K562 (cell line): Measurements from ENCODE around the gene CSNK1G1. TPM values are rescaled to one million over a fixed set of nuclear protein-coding genes. Genes with fewer than 3 reads are reported as not detected.

ENCODE experiments used
- CAMTA2 ChIP-seq: fragments of 250-450 bp; sonication (Bioruptor Pico); conservative IDR thresholded peaks from 2 replicates; pipeline ENCODE4 v1.5.1; 2022
- DACH1 ChIP-seq: fragments of 450-650 bp; IDR thresholded peaks from 2 replicates; pipeline ENCODE4 v1.6.1; 2018; ENCODE audit not compliant: partially characterized antibody
- ELF4 ChIP-seq: fragments of 450-650 bp; formaldehyde crosslinking; IDR thresholded peaks from 2 replicates; pipeline ENCODE4 v1.4.0; 2022; ENCODE audit warnings: missing genetic modification characterization
- ETV6 ChIP-seq, 3 experiments: fragments of 150-350 bp in 1 of 3; sonication (generic) in 1 of 3; formaldehyde crosslinking in 1 of 3; IDR thresholded peaks; 2 replicates each; pipeline versions ENCODE4 v1.6.1 to v1.8.0; 2014 to 2022; ENCODE audit warnings: borderline replicate concordance in 2 of 3, low read depth in 2 of 3, antibody characterized with exemption in 1 of 3, low read length in 1 of 3, mild to moderate bottlenecking in 1 of 3, missing genetic modification reagents in 1 of 3
- MITF ChIP-seq: IDR thresholded peaks from 2 replicates; pipeline ENCODE4 v1.6.1; 2014; ENCODE audit warnings: antibody characterized with exemption
- ZNF134 ChIP-seq: fragments of 250-450 bp; sonication (Bioruptor Pico); conservative IDR thresholded peaks from 2 replicates; pipeline ENCODE4 v1.4.0; 2020
- ZNF253 ChIP-seq: fragments of 250-450 bp; sonication (Bioruptor Pico); conservative IDR thresholded peaks from 2 replicates; pipeline ENCODE4 v1.6.1; 2021; ENCODE audit warnings: mild to moderate bottlenecking
- polyA plus RNA-seq, 8 experiments: library from polyadenylated mRNA; depleted of rRNA in 4 of 8; stranded (reverse) in 5 of 8; unstranded in 3 of 8; fragments of >200 nt; fragmentation: Nextera tagmentation in 2 of 8; fragmentation: Illumina TruSeq in 1 of 8; extraction: Ambion mirVana in 2 of 8; extraction: Trizol in 1 of 8; gene quantifications; 2 replicates each; pipeline versions ENCODE4 v1.2.1 to v1.2.3, GENCODE V29; 2011 to 2014; ENCODE audit warnings: inconsistent platforms in 1 of 8, missing spikeins in 1 of 8
- total RNA-seq, 7 experiments: library from RNA; depleted of rRNA in 6 of 7; stranded (reverse); fragments of >200 nt in 6 of 7; fragmentation: Illumina TruSeq in 2 of 7; extraction: Trizol in 2 of 7; gene quantifications; 2 replicates each; pipeline versions ENCODE4 v1.2.1 to v1.2.3, GENCODE V29; 2011 to 2021; ENCODE audit warnings: low replicate concordance in 1 of 7
- TF ChIP-seq, protein P1 (sequence below): sonication (generic); formaldehyde crosslinking; IDR thresholded peaks from 2 replicates; pipeline ENCODE4 v1.8.1; 2023; ENCODE audit warnings: mild to moderate bottlenecking, missing genetic modification reagents

Gene CSNK1G1
- total and polyA plus RNA-seq, 9 of the 15 experiments (the other 6 are each of a cell fraction or from before 2014, with no cell fraction given) = 4.5 to 18.5 (median 9.5) TPM

- TF ChIP-seq, protein P1, sequence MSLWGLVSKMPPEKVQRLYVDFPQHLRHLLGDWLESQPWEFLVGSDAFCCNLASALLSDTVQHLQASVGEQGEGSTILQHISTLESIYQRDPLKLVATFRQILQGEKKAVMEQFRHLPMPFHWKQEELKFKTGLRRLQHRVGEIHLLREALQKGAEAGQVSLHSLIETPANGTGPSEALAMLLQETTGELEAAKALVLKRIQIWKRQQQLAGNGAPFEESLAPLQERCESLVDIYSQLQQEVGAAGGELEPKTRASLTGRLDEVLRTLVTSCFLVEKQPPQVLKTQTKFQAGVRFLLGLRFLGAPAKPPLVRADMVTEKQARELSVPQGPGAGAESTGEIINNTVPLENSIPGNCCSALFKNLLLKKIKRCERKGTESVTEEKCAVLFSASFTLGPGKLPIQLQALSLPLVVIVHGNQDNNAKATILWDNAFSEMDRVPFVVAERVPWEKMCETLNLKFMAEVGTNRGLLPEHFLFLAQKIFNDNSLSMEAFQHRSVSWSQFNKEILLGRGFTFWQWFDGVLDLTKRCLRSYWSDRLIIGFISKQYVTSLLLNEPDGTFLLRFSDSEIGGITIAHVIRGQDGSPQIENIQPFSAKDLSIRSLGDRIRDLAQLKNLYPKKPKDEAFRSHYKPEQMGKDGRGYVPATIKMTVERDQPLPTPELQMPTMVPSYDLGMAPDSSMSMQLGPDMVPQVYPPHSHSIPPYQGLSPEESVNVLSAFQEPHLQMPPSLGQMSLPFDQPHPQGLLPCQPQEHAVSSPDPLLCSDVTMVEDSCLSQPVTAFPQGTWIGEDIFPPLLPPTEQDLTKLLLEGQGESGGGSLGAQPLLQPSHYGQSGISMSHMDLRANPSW = no peak
- TF ChIP-seq ELF4 (peak; percentile 90), MITF (peak; percentile 68), ETV6 (IDR thresholded peaks at IDR 0.05; ENCODE audit: borderline replicate concordance in 1 of 2, low read depth in 2 of 2, low read length in 1 of 2) (peak in 1 of 2 experiments; percentile 70; a peak in 2 of 4 replicates), ETV6 (CRISPR knock-in tag; IDR thresholded peaks at IDR 0.05; ENCODE audit: borderline replicate concordance) (no peak; the same call in 1 of the 2 replicates), CAMTA2 (no peak), DACH1 (peak; percentile 98), ZNF134 (CRISPR knock-in tag) (no peak; the same call in 1 of the 2 replicates), ZNF253 (CRISPR knock-in tag) (no peak)
Measured at GRCh38 chr15:64387562-64388168, 31.7 kb upstream of the CSNK1G1 start, which contains the start of gene TRIP4 (continued).
